ENCODE data around the gene RNU1-3.
A peak's percentile ranks its signal among the peaks of the same experiment; 100 is the strongest.
"Not testable (repeated sequence)": the region's sequence is repeated elsewhere in the genome, so short reads cannot be mapped to it uniquely, and the experiment has no call there.

RNU1-3 gene

DNA sequence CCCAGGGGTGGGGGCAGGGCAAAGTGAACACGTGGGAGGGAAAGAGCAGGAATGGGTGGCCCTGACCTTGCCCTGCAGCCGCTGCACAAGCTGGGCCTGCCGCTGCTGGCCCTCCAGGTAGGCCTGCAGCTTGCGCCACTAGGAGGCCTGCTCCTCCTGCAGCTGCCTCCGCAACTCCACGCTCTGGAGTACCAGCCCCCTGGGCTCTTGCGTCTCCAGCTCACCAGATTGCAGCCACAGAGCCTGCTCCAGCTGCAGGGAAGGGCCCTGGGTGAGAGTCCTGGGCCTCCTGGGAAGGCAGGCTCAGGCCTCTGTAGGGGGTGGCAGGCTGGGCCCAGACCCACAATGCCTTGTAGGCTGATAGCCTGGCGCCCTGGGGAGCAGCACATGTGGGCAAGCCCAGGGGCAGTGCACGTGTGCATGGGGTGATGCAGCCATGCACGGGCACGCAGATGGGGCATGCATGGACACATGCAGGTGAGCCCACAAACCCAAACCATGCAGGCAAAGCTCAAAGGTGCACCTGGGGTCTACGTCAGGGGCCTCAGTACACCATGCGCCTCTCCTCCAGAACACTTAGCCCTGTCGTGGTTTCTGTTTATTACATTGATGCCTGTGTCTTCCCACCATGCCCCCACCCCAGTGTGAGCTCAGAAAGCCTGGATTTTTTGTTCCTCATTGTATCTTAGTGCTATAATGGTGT lies 9.6 kb downstream of the RNU1-3 start:
- H3F3A ChIP-seq (ENCODE audit: low read depth); H2AFZ ChIP-seq (ENCODE audit: low read length); H3K36me3 ChIP-seq (ENCODE audit: insufficient read depth, low read length); H3K4me3 ChIP-seq (ENCODE audit: low read length, poor library complexity, severe bottlenecking); H4K20me1 ChIP-seq (ENCODE audit: insufficient read depth, low read length, poor library complexity, severe bottlenecking); H3K4me2 ChIP-seq (ENCODE audit: low read depth, low read length, poor library complexity, severe bottlenecking); H3K79me2 ChIP-seq (ENCODE audit: insufficient read depth, low read length); H3K27me3 ChIP-seq (ENCODE audit: insufficient read depth, low read length, poor library complexity, severe bottlenecking); H3K9me2 ChIP-seq (replicated peaks; ENCODE audit: low read depth, low read length); H3K9ac ChIP-seq (ENCODE audit: low read depth, low read length, poor library complexity, severe bottlenecking); H3K9me3 ChIP-seq (ENCODE audit: insufficient read depth, low read depth, low read length); H3K4me1 ChIP-seq (ENCODE audit: insufficient read depth, low read length, poor library complexity, severe bottlenecking): not testable (repeated sequence)

DNA sequence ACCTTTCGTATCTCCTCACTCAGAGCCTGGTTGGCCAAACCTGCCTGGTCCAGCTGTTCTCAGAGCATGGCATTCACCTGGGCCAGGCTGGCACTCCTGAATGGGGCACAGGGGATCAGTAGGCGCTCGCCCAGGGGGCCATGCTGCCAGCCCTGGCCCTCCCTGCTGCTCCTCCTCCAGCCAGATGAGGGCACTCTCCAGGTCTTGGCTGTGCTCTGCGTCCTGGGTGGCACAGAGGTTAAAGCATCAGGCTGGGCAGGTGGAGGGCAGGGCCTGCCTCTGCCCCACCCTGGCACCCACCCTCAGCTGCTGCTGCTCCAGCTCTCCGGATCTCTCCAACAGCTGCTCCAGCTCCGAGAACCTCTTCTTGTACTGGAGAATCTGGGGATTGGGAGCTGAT lies 10.2 kb downstream of the RNU1-3 start:
- not testable (repeated sequence) for H3K36me3 ChIP-seq (ENCODE audit: insufficient read depth, low read length); H3K4me1 ChIP-seq (ENCODE audit: insufficient read depth, low read length, poor library complexity, severe bottlenecking); H3K4me3 ChIP-seq (ENCODE audit: low read length, poor library complexity, severe bottlenecking); H3K79me2 ChIP-seq (ENCODE audit: insufficient read depth, low read length); H3K9me3 ChIP-seq (ENCODE audit: insufficient read depth, low read depth, low read length); H3F3A ChIP-seq (ENCODE audit: low read depth); H3K9me2 ChIP-seq (replicated peaks; ENCODE audit: low read depth, low read length); H3K9ac ChIP-seq (ENCODE audit: low read depth, low read length, poor library complexity, severe bottlenecking); H2AFZ ChIP-seq (ENCODE audit: low read length); H3K4me2 ChIP-seq (ENCODE audit: low read depth, low read length, poor library complexity, severe bottlenecking); H3K27me3 ChIP-seq (ENCODE audit: insufficient read depth, low read length, poor library complexity, severe bottlenecking); H4K20me1 ChIP-seq (ENCODE audit: insufficient read depth, low read length, poor library complexity, severe bottlenecking)

DNA sequence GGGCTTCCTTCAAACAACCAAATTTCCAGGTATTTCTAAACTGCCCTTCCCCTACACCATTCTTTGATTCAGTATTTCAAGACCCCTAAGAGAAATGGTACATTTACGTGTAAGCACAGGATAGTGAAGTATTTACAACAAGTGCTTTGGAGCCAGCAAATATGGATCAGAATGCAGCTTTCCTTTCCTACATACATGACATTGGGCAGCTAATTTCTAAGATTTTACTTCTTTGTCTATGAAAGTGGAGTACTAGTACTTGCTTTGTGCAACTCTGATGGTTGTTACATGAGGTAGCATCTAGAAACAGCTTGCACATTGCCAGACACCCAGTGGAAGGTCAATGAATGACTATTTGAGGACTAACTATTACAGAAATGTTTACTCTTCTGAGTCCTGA lies 15.2 kb downstream of the RNU1-3 start:
- H3K4me1 ChIP-seq (ENCODE audit: insufficient read depth, low read length, poor library complexity, severe bottlenecking); H3K9me3 ChIP-seq (ENCODE audit: insufficient read depth, low read depth, low read length); H3K4me3 ChIP-seq (ENCODE audit: low read length, poor library complexity, severe bottlenecking); H4K20me1 ChIP-seq (ENCODE audit: insufficient read depth, low read length, poor library complexity, severe bottlenecking); H3K27me3 ChIP-seq (ENCODE audit: insufficient read depth, low read length, poor library complexity, severe bottlenecking); H3F3A ChIP-seq (ENCODE audit: low read depth); H3K9me2 ChIP-seq (replicated peaks; ENCODE audit: low read depth, low read length); H3K36me3 ChIP-seq (ENCODE audit: insufficient read depth, low read length); H3K9ac ChIP-seq (ENCODE audit: low read depth, low read length, poor library complexity, severe bottlenecking); H3K4me2 ChIP-seq (ENCODE audit: low read depth, low read length, poor library complexity, severe bottlenecking); H2AFZ ChIP-seq (ENCODE audit: low read length); H3K79me2 ChIP-seq (ENCODE audit: insufficient read depth, low read length): not testable (repeated sequence)
- TF ChIP-seq, protein P1, sequence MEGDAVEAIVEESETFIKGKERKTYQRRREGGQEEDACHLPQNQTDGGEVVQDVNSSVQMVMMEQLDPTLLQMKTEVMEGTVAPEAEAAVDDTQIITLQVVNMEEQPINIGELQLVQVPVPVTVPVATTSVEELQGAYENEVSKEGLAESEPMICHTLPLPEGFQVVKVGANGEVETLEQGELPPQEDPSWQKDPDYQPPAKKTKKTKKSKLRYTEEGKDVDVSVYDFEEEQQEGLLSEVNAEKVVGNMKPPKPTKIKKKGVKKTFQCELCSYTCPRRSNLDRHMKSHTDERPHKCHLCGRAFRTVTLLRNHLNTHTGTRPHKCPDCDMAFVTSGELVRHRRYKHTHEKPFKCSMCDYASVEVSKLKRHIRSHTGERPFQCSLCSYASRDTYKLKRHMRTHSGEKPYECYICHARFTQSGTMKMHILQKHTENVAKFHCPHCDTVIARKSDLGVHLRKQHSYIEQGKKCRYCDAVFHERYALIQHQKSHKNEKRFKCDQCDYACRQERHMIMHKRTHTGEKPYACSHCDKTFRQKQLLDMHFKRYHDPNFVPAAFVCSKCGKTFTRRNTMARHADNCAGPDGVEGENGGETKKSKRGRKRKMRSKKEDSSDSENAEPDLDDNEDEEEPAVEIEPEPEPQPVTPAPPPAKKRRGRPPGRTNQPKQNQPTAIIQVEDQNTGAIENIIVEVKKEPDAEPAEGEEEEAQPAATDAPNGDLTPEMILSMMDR (conservative IDR thresholded peaks at IDR 0.05; ENCODE audit: low read length), result peak; percentile 14; the same call in 1 of the 2 replicates

DNA sequence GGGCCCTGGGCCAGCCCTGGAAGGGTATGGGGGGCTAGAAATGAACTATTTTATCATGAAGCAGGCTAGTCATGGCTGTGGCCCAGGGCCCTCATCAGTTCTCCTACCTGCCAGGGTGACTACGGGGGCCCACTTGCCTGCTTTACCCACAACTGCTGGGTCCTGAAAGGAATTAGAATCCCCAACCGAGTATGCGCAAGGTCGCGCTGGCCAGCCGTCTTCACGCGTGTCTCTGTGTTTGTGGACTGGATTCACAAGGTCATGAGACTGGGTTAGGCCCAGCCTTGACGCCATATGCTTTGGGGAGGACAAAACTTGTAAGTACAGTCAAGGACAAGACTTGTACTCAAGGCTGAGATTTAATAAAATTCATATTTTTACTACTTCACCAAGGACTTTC lies 16.8 kb downstream of the RNU1-3 start:
- H3K9ac ChIP-seq (ENCODE audit: low read depth, low read length, poor library complexity, severe bottlenecking); H3K36me3 ChIP-seq (ENCODE audit: insufficient read depth, low read length); H3K4me1 ChIP-seq (ENCODE audit: insufficient read depth, low read length, poor library complexity, severe bottlenecking): not testable (repeated sequence)

DNA sequence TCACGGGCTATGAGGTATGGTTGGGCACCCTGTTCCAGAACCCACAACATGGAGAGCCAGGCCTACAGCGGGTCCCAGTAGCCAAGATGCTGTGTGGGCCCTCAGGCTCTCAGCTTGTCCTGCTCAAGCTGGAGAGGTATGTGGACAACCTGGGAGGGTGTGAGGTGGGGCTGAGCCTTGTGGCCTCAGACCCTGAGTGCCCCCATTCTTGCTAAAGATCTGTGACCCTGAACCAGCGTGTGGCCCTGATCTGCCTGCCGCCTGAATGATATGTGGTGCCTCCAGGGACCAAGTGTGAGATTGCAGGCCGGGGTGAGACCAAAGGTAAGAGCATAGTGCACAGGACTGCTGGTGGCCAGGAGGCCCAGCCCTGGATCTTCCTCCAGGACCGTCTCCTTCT lies 17.4 kb downstream of the RNU1-3 start:
- H3K79me2 ChIP-seq (ENCODE audit: insufficient read depth, low read length); H3K9me3 ChIP-seq (ENCODE audit: insufficient read depth, low read depth, low read length); H3K9ac ChIP-seq (ENCODE audit: low read depth, low read length, poor library complexity, severe bottlenecking); H3K4me3 ChIP-seq (ENCODE audit: low read length, poor library complexity, severe bottlenecking); H4K20me1 ChIP-seq (ENCODE audit: insufficient read depth, low read length, poor library complexity, severe bottlenecking); H3K27me3 ChIP-seq (ENCODE audit: insufficient read depth, low read length, poor library complexity, severe bottlenecking); H3K4me1 ChIP-seq (ENCODE audit: insufficient read depth, low read length, poor library complexity, severe bottlenecking); H2AFZ ChIP-seq (ENCODE audit: low read length); H3K4me2 ChIP-seq (ENCODE audit: low read depth, low read length, poor library complexity, severe bottlenecking); H3K9me2 ChIP-seq (replicated peaks; ENCODE audit: low read depth, low read length); H3F3A ChIP-seq (ENCODE audit: low read depth); H3K36me3 ChIP-seq (ENCODE audit: insufficient read depth, low read length): not testable (repeated sequence)

More for the DNA sequence above, 16.8 kb downstream of the RNU1-3 start:
- H2AFZ ChIP-seq (ENCODE audit: low read length); H3K79me2 ChIP-seq (ENCODE audit: insufficient read depth, low read length); H3K9me3 ChIP-seq (ENCODE audit: insufficient read depth, low read depth, low read length); H3K9me2 ChIP-seq (replicated peaks; ENCODE audit: low read depth, low read length); H3K27me3 ChIP-seq (ENCODE audit: insufficient read depth, low read length, poor library complexity, severe bottlenecking); H3K4me2 ChIP-seq (ENCODE audit: low read depth, low read length, poor library complexity, severe bottlenecking); H4K20me1 ChIP-seq (ENCODE audit: insufficient read depth, low read length, poor library complexity, severe bottlenecking); H3K4me3 ChIP-seq (ENCODE audit: low read length, poor library complexity, severe bottlenecking); H3F3A ChIP-seq (ENCODE audit: low read depth): not testable (repeated sequence)

DNA sequence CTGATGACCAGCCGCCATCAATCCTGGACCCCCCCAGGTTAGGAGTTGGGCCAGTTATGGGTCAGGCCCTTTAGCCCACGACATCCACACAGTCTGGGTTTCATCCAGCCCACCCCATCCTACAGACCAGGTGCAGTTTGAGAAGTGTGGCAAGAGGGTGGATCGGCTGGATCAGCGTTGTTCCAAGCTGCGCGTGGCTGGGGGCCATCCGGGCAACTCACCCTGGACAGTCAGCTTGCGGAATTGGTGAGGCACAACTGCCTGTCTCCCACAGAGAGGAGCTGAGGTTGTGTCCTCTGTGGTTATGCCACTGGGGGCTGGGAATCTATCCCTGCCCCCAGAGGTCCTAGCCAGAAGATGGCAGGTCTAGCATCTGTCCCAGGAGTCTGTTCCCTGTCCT lies 18.0 kb downstream of the RNU1-3 start:
- H3K4me3 ChIP-seq (ENCODE audit: low read length, poor library complexity, severe bottlenecking); H3K79me2 ChIP-seq (ENCODE audit: insufficient read depth, low read length); H3K9me2 ChIP-seq (replicated peaks; ENCODE audit: low read depth, low read length); H3F3A ChIP-seq (ENCODE audit: low read depth); H3K36me3 ChIP-seq (ENCODE audit: insufficient read depth, low read length); H4K20me1 ChIP-seq (ENCODE audit: insufficient read depth, low read length, poor library complexity, severe bottlenecking); H2AFZ ChIP-seq (ENCODE audit: low read length); H3K4me1 ChIP-seq (ENCODE audit: insufficient read depth, low read length, poor library complexity, severe bottlenecking); H3K9me3 ChIP-seq (ENCODE audit: insufficient read depth, low read depth, low read length); H3K27me3 ChIP-seq (ENCODE audit: insufficient read depth, low read length, poor library complexity, severe bottlenecking); H3K9ac ChIP-seq (ENCODE audit: low read depth, low read length, poor library complexity, severe bottlenecking); H3K4me2 ChIP-seq (ENCODE audit: low read depth, low read length, poor library complexity, severe bottlenecking): not testable (repeated sequence)

DNA sequence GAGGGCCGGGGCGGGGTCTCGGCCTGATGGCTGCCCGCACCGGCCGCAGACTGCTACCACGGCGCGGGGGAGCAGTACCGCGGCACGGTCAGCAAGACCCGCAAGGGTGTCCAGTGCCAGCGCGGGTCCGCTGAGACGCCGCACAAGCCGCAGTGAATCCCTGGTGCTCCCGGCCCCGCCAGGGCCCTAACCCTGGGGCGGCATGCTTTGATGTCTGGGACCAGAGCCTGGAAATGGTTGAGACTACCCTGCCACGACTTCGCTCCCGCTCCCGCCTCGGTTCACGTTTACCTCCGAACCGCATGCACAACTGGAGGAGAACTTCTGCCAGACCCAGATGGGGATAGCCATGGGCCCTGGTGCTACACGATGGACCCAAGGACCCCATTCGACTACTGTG lies 18.5 kb downstream of the RNU1-3 start:
- H3K36me3 ChIP-seq (ENCODE audit: insufficient read depth, low read length); H3K9me3 ChIP-seq (ENCODE audit: insufficient read depth, low read depth, low read length); H3F3A ChIP-seq (ENCODE audit: low read depth); H2AFZ ChIP-seq (ENCODE audit: low read length); H3K9ac ChIP-seq (ENCODE audit: low read depth, low read length, poor library complexity, severe bottlenecking); H3K4me3 ChIP-seq (ENCODE audit: low read length, poor library complexity, severe bottlenecking); H3K27me3 ChIP-seq (ENCODE audit: insufficient read depth, low read length, poor library complexity, severe bottlenecking); H3K9me2 ChIP-seq (replicated peaks; ENCODE audit: low read depth, low read length); H4K20me1 ChIP-seq (ENCODE audit: insufficient read depth, low read length, poor library complexity, severe bottlenecking); H3K4me2 ChIP-seq (ENCODE audit: low read depth, low read length, poor library complexity, severe bottlenecking): not testable (repeated sequence)
- Histone ChIP-seq H3K79me2 (ENCODE audit: insufficient read depth, low read length) (peaks cover 12% of the 10 kb centered on the region), H3K4me1 (ENCODE audit: insufficient read depth, low read length, poor library complexity, severe bottlenecking) (peaks cover 12% of the 10 kb centered on the region)
